WERI-Rb-1 (cell line): Measurements from ENCODE around the gene ACTN1.

Source experiments
- DNase-seq: peaks from one replicate; pipeline ENCODE4 v3.0.0-alpha.2; 2020
- H3K27ac ChIP-seq: fragments of 250-450 bp; sonication (Bioruptor Pico); 2 replicates; pipeline ENCODE4 v1.5.1; 2020; ENCODE audit warnings: mild to moderate bottlenecking, moderate library complexity
- H3K27me3 ChIP-seq: fragments of 250-450 bp; sonication (Bioruptor Pico); 2 replicates; pipeline ENCODE4 v1.5.1; 2021; ENCODE audit warnings: mild to moderate bottlenecking, low read depth, moderate library complexity; ENCODE audit not compliant: insufficient read depth, severe bottlenecking
- H3K36me3 ChIP-seq: fragments of 250-450 bp; sonication (Bioruptor Pico); 2 replicates; pipeline ENCODE4 v1.5.1; 2020; ENCODE audit warnings: mild to moderate bottlenecking, moderate library complexity
- H3K4me3 ChIP-seq: 2 replicates; pipeline ENCODE4 v1.5.1; 2011; ENCODE audit warnings: low read depth, mild to moderate bottlenecking, control low read depth, low read length
- H3K9me3 ChIP-seq: fragments of 250-450 bp; sonication (Bioruptor Pico); 2 replicates; pipeline ENCODE4 v1.5.1; 2021; ENCODE audit warnings: mild to moderate bottlenecking, moderate library complexity; ENCODE audit not compliant: severe bottlenecking
- TF ChIP-seq, protein P1 (sequence below): IDR thresholded peaks from 2 replicates; pipeline ENCODE4 v1.5.1; 2011; ENCODE audit warnings: low read depth, mild to moderate bottlenecking, control low read depth, inconsistent platforms, low read length

The ACTN1 gene

DNA sequence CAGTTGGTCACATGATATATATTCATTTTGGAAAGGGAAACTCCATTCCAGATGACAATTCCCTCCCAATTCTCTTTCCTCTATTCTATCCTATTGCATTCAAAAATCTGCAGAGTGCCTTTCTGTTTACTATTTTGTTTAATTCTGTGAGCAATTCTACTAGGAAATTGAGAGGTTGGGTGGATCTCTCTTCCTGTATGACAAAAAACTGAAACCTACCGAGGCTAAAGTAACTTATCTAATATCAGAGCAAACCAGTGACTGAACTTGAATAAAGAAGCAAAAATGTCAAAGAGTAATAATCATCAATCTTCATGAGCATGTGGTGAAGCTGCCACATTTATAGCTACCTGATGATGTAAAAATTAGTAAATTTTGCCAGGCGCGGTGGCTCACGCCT is 16.6 kb upstream of the ACTN1 start:
- no peaks in the 10 kb centered on the region for H3K36me3 ChIP-seq
- H3K9me3 ChIP-seq: no peaks in the 10 kb centered on the region
- no peaks in the 10 kb centered on the region for H3K27me3 ChIP-seq
- no peak for DNase-seq
- H3K4me3 ChIP-seq: no peak overlapping the region
- H3K27ac ChIP-seq: no peak overlapping the region
- TF ChIP-seq, protein P1, sequence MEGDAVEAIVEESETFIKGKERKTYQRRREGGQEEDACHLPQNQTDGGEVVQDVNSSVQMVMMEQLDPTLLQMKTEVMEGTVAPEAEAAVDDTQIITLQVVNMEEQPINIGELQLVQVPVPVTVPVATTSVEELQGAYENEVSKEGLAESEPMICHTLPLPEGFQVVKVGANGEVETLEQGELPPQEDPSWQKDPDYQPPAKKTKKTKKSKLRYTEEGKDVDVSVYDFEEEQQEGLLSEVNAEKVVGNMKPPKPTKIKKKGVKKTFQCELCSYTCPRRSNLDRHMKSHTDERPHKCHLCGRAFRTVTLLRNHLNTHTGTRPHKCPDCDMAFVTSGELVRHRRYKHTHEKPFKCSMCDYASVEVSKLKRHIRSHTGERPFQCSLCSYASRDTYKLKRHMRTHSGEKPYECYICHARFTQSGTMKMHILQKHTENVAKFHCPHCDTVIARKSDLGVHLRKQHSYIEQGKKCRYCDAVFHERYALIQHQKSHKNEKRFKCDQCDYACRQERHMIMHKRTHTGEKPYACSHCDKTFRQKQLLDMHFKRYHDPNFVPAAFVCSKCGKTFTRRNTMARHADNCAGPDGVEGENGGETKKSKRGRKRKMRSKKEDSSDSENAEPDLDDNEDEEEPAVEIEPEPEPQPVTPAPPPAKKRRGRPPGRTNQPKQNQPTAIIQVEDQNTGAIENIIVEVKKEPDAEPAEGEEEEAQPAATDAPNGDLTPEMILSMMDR: no peak

DNA sequence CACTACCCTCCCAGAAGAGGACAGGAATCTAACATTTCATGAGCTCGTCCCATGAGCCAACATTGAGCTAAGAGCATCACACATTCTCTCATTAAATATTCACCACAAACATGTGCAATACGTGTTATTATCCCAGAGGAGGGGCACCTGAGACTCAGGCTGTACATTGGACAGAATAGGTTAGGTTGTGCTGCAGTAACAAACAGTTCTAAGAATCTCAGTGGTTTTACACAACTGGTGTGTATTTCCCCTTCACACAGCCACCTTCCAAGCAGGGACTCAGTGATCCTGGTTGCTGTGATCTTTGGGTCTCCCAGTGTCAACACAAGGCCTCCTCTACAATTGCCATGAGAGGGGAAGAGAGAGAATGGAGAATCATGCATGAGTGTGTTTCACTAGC is 15.0 kb upstream of the ACTN1 start:
- DNase-seq: no peak
- TF ChIP-seq, protein P1: no peak
- H3K4me3 ChIP-seq: no peak overlapping the region
- no peaks in the 10 kb centered on the region for H3K27me3 ChIP-seq
- H3K36me3 ChIP-seq: no peaks in the 10 kb centered on the region
- no peak overlapping the region for H3K27ac ChIP-seq
- no peaks in the 10 kb centered on the region for H3K9me3 ChIP-seq

DNA sequence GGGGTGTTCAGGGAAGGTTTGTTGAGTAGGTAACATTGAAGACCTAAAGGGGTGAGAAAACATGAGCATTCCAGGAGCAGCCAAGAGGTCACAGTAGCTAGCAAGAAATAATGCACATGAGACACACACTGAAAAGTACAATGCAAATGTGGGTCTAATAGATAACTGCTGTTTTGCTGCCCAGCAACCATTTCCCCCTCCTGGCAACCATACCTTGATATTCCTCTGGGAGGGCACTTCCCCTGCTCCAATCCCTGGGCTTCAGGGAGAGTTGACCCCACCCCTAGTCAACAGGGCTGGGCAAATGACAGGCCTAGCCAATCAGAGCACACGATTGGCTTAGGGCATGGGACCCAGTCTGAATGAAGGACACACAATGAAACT is 8.5 kb upstream of the ACTN1 start:
- DNase-seq: peak; percentile 41
- TF ChIP-seq, protein P1: no peak

DNA sequence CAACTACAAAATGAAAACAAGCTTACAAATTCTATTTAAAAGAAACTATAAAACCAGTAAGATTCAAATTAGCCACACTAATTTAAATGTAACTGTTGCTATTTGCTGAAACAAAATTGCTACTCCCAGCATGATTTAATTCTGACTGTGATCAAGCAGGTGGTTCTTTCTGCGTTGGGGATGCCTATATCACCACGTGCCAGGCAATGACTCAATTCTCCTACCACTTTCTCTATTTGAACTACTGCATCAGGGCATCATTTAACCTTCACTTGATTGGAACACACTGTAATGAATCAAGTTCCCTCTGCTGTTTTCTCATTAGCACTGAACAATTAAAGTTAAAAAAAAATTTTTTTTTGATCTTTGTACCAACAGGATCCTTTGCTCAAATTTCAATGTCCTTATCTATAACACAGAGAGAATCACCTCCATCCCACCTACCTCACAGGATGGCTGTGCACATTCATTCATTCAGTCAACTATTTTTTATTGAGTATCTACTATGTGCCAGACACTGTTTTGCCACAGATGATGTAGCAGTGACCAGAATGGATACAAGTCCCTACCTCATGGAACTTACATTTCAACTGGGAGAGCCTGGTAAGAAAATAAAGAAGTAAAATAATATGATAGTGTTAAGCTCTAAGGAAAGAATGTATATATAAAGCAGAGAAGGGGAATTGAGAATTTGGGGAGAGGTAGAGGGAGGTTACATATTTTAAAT is 8.0 kb upstream of the ACTN1 start:
- TF ChIP-seq, protein P1: no peak
- Histone ChIP-seq H3K27ac (no peak overlapping the region), H3K9me3 (peaks cover 2% of the 10 kb centered on the region), H3K27me3 (no peaks in the 10 kb centered on the region), H3K36me3 (no peaks in the 10 kb centered on the region), H3K4me3 (no peak overlapping the region)
- no peak for DNase-seq

More for the DNA sequence above, 8.5 kb upstream of the ACTN1 start:
- H3K27ac ChIP-seq: no peak overlapping the region; the same call in 1 of the 2 replicates
- no peaks in the 10 kb centered on the region for H3K36me3 ChIP-seq
- peaks cover 2% of the 10 kb centered on the region for H3K9me3 ChIP-seq
- no peak overlapping the region for H3K4me3 ChIP-seq
- H3K27me3 ChIP-seq: no peaks in the 10 kb centered on the region

DNA sequence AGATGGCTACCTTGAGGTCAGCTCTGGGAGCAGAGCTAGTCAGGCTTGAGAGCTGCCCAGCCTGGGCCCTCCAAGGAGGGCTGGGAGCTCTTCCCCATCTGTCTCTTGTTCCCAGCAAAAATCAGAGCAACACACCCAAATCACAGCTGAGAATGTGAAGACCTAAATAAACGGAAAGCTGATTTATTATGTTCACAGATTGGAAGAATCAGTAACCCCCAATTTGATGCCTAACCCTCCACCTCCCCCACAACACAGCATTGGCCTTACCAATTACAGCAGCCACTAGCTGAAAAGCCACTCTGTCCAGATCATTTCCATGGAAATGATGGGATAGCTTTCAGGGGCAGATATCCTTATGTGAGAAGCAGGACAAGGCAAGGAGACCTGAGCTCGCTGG is 7.1 kb upstream of the ACTN1 start:
- H3K27ac ChIP-seq: no peak overlapping the region
- no peaks in the 10 kb centered on the region for H3K27me3 ChIP-seq
- TF ChIP-seq, protein P1: no peak
- H3K36me3 ChIP-seq: no peaks in the 10 kb centered on the region
- DNase-seq: no peak
- H3K4me3 ChIP-seq: no peak overlapping the region
- peaks cover 2% of the 10 kb centered on the region for H3K9me3 ChIP-seq

DNA sequence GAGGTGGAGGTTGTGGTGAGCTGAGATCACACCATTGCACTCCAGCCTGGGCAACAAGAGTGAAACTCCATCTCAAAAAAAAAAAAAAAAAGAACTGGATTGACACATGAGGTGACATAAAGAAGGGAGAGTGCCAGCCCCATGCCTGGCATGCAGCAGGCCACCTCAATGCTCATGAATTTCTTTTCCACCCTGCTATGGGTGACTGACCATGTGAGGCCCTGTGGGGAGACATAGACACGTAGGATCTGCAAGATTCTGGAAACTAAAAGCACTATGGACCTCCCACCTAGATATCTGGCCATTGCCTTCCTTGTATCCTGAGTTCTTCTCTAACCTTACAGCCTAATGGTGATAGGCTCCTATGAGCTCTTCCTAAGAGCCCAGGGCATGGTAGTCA is 5.6 kb upstream of the ACTN1 start:
- no peak for DNase-seq
- no peak overlapping the region for H3K4me3 ChIP-seq
- H3K27ac ChIP-seq: no peak overlapping the region
- H3K36me3 ChIP-seq: no peaks in the 10 kb centered on the region
- TF ChIP-seq, protein P1: no peak
- no peaks in the 10 kb centered on the region for H3K27me3 ChIP-seq
- H3K9me3 ChIP-seq: peaks cover 2% of the 10 kb centered on the region
